Thyroid gland (tissue), 4 donors: ENCODE data around the gene KCNG1. TPM values are rescaled to one million over a fixed set of nuclear protein-coding genes. Genes with fewer than 3 reads are reported as not detected.
"Not testable (repeated sequence)": the region's sequence is repeated elsewhere in the genome, so short reads cannot be mapped to it uniquely, and the experiment has no call there.

Source experiments
- DNase-seq, 2 donors: peaks; one replicate each; pipeline ENCODE4 v3.0.0-alpha.2; 2019
- H3K27ac ChIP-seq, 3 donors: fragments of 200-600 bp; sonication (generic); 1 replicate in 2 of 3; 2 replicates in 1 of 3; pipeline ENCODE4 v1.5.1; 2016 to 2019; ENCODE audit warnings: mild to moderate bottlenecking in 1 of 3, moderate library complexity in 1 of 3
- H3K27me3 ChIP-seq: fragments of 200-600 bp; sonication (generic); one replicate; pipeline ENCODE4 v1.5.1; 2019
- H3K36me3 ChIP-seq, 2 donors: fragments of 200-600 bp; sonication (generic); one replicate each; pipeline ENCODE4 v1.5.1; 2016 to 2019
- H3K4me1 ChIP-seq, 2 donors: fragments of 200-600 bp; sonication (generic); one replicate each; pipeline ENCODE4 v1.5.1; 2017 to 2019
- H3K4me3 ChIP-seq, 3 donors: fragments of 200-600 bp; sonication (generic); replicated peaks in 1 of 3; 1 replicate in 2 of 3; 2 replicates in 1 of 3; pipeline ENCODE4 v1.5.1; 2016; ENCODE audit warnings: mild to moderate bottlenecking in 1 of 3
- H3K9me3 ChIP-seq: fragments of 200-600 bp; sonication (generic); one replicate; pipeline ENCODE4 v1.5.1; 2017
- POLR2A ChIP-seq, 2 donors: fragments of 450-650 bp; IDR thresholded peaks; one replicate each; pipeline ENCODE4 v1.6.1; 2017; ENCODE audit warnings: antibody characterized with exemption in 2 of 2, mild to moderate bottlenecking in 2 of 2, moderate library complexity in 1 of 2
- WGBS, 2 donors: methylation state at CpG; one replicate each; pipeline ENCODE4 v1.1.5; 2017; 5-methylcytosine and 5-hydroxymethylcytosine counted together
- intact Hi-C: fragments of 100-400 bp; cut with DNase I; formaldehyde crosslinking; loops from one replicate; pipeline ENCODE4 v1.15.1; 2023
- total RNA-seq, 4 donors: library from RNA; depleted of rRNA; stranded (reverse); fragments of >200 nt; gene quantifications; one replicate each; pipeline ENCODE4 v1.2.3, GENCODE V29; 2016
- TF ChIP-seq, protein P1 (sequence below), 6 experiments: fragments of 200-600 bp in 3 of 6; fragments of 450-650 bp in 3 of 6; sonication (generic) in 3 of 6; IDR thresholded peaks; one replicate each; pipeline ENCODE4 v1.5.1; 2016 to 2019; ENCODE audit warnings: antibody characterized with exemption in 6 of 6, mild to moderate bottlenecking in 2 of 6, inconsistent platforms in 1 of 6, moderate library complexity in 1 of 6

Gene KCNG1
- total RNA-seq, 4 donors from 2014 or later, result 0.13 TPM; not detected in 3

DNA sequence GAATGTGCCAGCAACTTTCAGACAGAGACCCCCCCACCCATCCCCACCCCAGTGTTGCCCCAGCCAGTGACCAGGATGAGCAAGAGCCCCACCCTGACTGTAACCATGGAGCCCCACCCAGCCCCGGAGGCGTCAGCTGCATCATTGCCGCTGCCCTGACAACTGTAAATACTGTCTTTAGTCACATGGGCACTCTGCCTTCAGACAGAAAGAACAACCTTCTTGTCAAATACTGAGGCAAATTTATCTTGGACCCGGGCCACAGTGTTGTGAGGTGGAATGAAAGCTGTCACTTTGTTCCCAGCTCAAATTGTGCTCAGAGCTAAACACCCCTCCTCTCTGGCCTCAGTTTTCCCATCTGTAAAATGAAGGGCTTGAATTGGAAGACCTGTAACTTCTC lies 40.5 kb downstream of the KCNG1 start:
- TF ChIP-seq, protein P1, sequence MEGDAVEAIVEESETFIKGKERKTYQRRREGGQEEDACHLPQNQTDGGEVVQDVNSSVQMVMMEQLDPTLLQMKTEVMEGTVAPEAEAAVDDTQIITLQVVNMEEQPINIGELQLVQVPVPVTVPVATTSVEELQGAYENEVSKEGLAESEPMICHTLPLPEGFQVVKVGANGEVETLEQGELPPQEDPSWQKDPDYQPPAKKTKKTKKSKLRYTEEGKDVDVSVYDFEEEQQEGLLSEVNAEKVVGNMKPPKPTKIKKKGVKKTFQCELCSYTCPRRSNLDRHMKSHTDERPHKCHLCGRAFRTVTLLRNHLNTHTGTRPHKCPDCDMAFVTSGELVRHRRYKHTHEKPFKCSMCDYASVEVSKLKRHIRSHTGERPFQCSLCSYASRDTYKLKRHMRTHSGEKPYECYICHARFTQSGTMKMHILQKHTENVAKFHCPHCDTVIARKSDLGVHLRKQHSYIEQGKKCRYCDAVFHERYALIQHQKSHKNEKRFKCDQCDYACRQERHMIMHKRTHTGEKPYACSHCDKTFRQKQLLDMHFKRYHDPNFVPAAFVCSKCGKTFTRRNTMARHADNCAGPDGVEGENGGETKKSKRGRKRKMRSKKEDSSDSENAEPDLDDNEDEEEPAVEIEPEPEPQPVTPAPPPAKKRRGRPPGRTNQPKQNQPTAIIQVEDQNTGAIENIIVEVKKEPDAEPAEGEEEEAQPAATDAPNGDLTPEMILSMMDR (IDR thresholded peaks at IDR 0.05), result no peak
- TF ChIP-seq POLR2A (IDR thresholded peaks at IDR 0.05), result no peak
- intact Hi-C loops, result no loop called here
- H3K27ac ChIP-seq, result no peak overlapping the region
- no peaks in the 10 kb centered on the region for H3K27me3 ChIP-seq
- WGBS, 2 donors, result 44 to 53% methylated on average over 1 to 4 of the region's 4 CpGs
- H3K4me1 ChIP-seq, result no peaks in the 10 kb centered on the region
- no peaks in the 10 kb centered on the region for H3K36me3 ChIP-seq
- DNase-seq, result no peak
- H3K4me3 ChIP-seq, result no peak overlapping the region
- no peaks in the 10 kb centered on the region for H3K9me3 ChIP-seq

DNA sequence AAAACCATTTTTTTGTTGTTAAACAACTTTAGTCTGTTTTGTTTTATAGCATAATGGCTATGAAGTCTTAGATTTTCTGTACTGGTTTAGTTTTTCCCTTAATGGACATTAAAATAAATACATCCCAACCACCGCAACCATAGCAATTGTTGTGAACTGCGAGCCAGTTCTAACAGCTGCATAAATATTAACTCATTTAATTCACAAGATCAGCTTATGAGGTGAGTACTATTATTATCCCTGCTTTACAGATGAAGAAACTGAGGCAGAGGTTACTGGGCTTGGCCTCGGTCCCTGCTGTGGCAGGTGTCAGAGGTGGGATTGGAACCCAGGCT lies 41.2 kb downstream of the KCNG1 start:
- intact Hi-C loops, result no loop called here
- 90 to 97% methylated on average over 3 of the region's 3 CpGs for WGBS, 2 donors
- TF ChIP-seq, protein P1 (IDR thresholded peaks at IDR 0.05), result no peak
- no peak for TF ChIP-seq POLR2A (IDR thresholded peaks at IDR 0.05)
- H3K4me1 ChIP-seq, result no peaks in the 10 kb centered on the region
- no peak overlapping the region for H3K4me3 ChIP-seq
- no peaks in the 10 kb centered on the region for H3K36me3 ChIP-seq
- no peak for DNase-seq
- H3K27me3 ChIP-seq, result no peaks in the 10 kb centered on the region
- H3K9me3 ChIP-seq, result no peaks in the 10 kb centered on the region
- no peak overlapping the region for H3K27ac ChIP-seq

DNA sequence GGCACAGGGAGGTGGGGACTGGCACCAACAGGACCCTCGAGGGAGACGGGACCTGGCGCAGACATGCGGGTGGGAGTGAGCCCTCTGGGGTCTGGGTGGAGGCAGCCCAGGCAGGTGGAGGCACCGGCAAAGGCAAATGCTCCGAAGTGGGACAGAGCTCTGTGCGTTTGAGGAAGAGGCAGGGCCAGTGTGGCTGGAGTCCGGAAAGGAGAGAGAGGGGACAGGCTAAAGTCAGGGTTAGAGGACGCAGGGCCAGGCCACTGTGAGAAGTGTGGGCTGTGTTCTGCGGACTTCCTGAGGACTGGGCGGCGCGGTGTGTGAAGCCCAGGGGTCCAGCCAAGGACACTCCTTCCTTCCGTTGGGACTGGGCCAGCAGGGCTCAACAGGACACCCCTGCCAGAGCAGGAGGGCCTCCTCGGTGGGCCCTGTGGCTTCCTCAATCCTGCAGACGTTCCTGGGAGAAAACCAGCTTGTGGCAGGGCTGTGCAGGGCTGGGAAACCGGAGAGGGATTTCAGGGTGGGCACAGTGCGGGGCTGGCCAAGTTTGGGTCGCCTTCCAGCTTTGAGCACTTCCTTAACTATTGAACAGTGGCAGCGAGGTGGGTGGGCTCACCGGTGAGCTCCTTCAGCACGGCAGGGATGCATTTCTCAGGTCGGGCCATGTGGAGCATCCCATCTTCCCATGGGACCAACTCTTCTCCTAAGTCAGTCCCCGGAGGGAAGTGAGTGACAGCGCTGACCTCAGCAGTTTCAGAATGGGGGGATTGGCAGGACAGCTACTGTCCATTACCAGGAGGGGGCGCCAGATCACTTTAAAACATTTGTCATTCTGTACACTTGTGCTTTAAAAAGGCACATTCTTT lies 41.8 kb downstream of the KCNG1 start:
- no peak overlapping the region for H3K4me3 ChIP-seq
- H3K9me3 ChIP-seq, result no peaks in the 10 kb centered on the region
- no peak overlapping the region for H3K27ac ChIP-seq
- TF ChIP-seq POLR2A (IDR thresholded peaks at IDR 0.05), result no peak
- TF ChIP-seq, protein P1 (IDR thresholded peaks at IDR 0.05), result peak; percentile 38 to 77 (median 53)
- H3K27me3 ChIP-seq, result no peaks in the 10 kb centered on the region
- peak; percentile 27 to 56 for DNase-seq
- intact Hi-C loops, result no loop called here
- 42 to 50% methylated on average over 21 to 24 of the region's 26 CpGs for WGBS, 2 donors
- no peaks in the 10 kb centered on the region for H3K4me1 ChIP-seq
- H3K36me3 ChIP-seq, result no peaks in the 10 kb centered on the region

DNA sequence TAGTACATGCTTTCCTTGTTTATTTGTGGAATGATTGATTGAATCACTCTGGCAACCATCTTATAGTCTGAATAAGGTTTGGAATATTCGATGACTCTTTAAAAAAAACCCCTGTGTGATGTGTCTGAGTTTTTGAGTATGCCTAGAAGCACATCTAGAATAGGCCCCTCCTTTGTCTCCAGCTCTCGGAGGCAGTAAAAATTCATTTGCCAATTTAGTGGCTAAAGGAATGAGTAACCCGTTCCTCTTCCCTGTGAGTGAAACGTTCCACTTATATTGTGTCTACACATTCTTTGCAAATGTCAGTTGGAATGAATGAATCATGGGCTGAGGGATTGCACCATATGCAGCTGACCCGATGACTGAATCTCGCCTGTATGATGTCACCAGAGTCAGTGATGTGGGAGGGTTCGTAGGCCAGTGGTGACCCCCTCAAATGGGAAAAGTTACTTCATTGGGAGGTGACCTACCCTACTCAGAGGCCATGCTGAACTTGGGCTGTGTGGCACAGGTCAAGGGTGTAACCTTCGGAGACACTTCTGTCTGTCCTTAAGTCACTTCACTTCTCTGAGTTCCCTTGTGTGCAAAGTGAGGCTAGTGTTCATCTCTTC lies 42.7 kb downstream of the KCNG1 start:
- no peaks in the 10 kb centered on the region for H3K4me1 ChIP-seq
- H3K27ac ChIP-seq, result no peak overlapping the region
- intact Hi-C loops, result no loop called here
- H3K9me3 ChIP-seq, result no peaks in the 10 kb centered on the region
- no peaks in the 10 kb centered on the region for H3K36me3 ChIP-seq
- DNase-seq, result no peak
- H3K27me3 ChIP-seq, result no peaks in the 10 kb centered on the region
- no peak for TF ChIP-seq POLR2A (IDR thresholded peaks at IDR 0.05)
- TF ChIP-seq, protein P1 (IDR thresholded peaks at IDR 0.05), result no peak
- H3K4me3 ChIP-seq, result no peak overlapping the region
- WGBS, 2 donors, result 59 to 79% methylated on average over 8 of the region's 8 CpGs

DNA sequence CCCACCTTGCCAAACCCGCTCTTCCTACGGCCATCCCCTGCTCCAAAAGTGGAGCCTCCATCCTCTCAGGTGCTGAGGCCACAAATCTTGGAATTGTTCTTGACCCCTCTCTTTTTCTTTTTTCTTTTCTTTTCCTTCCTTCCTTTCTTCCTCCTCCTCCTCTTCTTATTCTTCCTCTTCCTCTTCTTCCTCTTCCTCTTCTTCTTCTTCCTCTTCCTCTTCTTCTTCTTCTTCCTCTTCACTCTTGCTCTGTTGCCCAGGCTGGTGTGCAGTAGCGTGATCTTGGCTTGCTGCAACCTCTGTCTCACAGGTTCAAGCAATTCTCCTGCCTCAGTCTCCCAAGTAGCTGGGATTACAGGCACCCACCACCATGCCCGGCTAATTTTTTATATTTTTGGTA lies 44.4 kb downstream of the KCNG1 start:
- DNase-seq, H3K4me3 ChIP-seq, H3K27ac ChIP-seq, H3K4me1 ChIP-seq, H3K27me3 ChIP-seq, intact Hi-C loops, H3K36me3 ChIP-seq, H3K9me3 ChIP-seq: not testable (repeated sequence)
- 88 to 91% methylated on average over 4 of the region's 4 CpGs for WGBS, 2 donors
